Measurements from ENCODE around the gene SHISA9.
"Not testable (repeated sequence)": the region's sequence is repeated elsewhere in the genome, so short reads cannot be mapped to it uniquely, and the experiment has no call there.

The SHISA9 gene

GRCh38 chr16:12900156-12900555 is 1.2 kb upstream of the SHISA9 start:
- DNase-seq (ENCODE audit: low read depth), result no peak

DNA sequence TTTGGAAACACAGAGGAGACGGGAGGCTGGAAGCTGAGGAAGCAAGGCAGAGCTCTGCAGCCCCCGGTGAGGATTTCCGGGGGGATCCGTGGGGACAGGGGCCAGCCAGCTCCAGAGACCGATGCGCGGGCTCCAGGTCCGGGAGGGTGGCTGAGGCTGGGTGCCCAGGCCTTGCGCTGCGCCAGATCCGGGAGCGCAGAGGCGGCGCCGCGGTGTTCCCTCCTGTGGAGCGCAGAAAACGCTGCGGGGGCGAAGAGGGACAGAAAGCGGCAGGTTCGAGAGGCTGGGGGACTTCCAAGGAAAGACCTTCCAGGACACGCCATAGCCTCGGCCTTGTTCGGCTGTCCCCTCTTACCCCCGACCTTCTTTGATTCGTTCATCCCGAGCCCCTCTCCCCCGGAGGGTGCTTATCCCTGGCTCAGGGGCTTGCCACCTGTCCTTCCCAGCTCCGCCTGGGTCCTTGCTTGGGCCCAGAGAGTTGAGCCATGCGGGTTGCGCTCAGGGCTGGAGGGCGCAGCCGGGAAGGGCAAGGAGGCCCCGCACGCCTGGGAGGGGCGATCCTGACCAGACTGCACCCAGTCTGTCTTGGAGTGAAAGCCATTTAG is 697 bp upstream of the SHISA9 start:
- no peak for DNase-seq (ENCODE audit: low read depth)

GRCh38 chr16:12901204-12901596 is 198 bp upstream of the SHISA9 start:
- DNase-seq (ENCODE audit: low read depth), result no peak

- DNase-seq (ENCODE audit: low read depth), result no peak
These were observed 1.3 kb downstream of the SHISA9 start for GRCh38 chr16:12902511-12903372.

GRCh38 chr16:12903407-12904328 is 2.3 kb downstream of the SHISA9 start:
- no peak for DNase-seq (ENCODE audit: low read depth)

GRCh38 chr16:12904329-12904671 is 2.9 kb downstream of the SHISA9 start:
- DNase-seq (ENCODE audit: low read depth), result no peak

- no peak for DNase-seq (ENCODE audit: low read depth)
These were observed 4.9 kb downstream of the SHISA9 start for GRCh38 chr16:12906271-12906670.

GRCh38 chr16:12906765-12907516 is 5.5 kb downstream of the SHISA9 start:
- DNase-seq (ENCODE audit: low read depth), result no peak

GRCh38 chr16:12907670-12908233 is 6.4 kb downstream of the SHISA9 start:
- DNase-seq (ENCODE audit: low read depth), result no peak

DNA sequence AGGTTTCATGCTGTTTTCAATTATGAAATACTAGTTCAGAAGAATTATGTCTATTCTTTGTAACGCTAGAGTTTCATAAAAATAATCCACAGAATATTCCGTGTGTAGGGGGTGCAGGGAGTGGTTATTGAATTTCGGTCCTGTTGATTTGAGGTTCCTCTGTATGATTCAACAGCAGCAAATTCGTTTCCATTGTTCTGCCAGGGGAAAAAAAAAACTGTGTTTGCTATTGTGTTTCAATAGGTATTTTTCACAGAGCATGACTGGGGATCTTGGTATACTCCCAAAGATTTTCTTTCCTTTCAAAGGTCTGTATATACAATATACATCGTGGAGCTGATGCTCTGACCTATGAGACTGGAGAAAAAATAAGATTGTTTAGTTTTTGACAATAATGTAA is 15.8 kb downstream of the SHISA9 start:
- no peak for DNase-seq (ENCODE audit: low read depth)

GRCh38 chr16:12917653-12918052 is 16.3 kb downstream of the SHISA9 start:
- DNase-seq (ENCODE audit: low read depth), result no peak

DNA sequence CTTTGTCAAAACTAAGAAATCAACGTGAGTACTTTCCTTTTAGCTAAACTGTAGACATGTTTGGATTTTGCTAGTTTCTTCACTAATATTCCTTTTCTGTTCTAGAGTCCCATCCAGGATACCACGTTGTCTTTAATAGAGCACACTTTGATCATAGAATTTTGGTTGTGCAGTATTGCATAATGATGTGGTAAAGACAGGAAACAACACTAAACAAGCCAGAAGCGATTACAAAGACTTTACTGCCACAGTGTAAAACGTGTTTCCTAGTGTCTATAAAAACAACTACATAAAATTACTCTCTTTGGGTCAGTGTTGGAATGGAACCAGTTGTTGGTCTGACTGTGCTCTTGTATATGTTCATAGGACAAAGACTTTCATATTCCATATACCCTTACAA is 19.3 kb downstream of the SHISA9 start:
- no peak for DNase-seq (ENCODE audit: low read depth)

- not testable (repeated sequence) for DNase-seq (ENCODE audit: low read depth)
These were observed 22.2 kb downstream of the SHISA9 start for GRCh38 chr16:12923640-12924039.

DNA sequence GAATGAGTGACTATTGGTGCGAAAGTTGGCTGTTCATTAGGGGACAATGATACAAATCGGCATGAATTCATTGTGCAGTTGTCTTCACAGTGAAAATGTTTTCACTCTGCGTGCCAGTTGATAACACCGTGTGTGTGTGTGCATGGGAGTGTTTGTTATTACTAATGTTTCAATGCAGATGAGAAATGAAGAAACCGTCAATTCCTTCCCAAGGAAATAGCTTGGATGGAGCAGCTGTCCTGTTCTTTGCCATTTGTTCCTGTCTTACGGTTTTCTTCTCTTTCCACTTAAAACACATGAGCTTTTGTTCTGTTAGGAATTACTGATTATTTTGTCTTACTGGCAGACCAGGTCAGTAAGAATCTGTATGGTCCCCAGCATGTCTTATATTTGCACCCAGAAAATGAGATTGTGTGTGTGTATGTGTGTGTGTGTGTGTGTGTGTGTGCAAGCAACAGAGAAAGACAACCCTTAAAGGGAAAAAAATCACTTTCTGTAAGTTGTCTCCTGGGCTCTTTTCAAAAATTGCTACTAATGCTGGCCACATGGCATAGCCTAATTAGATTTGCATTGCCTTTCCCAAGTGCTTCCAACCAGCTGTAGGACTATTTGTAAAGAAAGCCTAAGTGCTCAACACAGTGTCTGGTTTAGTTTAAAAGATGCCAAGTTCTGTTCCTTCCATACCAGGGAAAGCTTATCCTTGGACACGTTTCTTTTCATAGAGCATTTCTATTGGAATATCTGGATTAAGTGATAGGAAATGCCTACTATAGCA is 23.8 kb downstream of the SHISA9 start:
- DNase-seq (ENCODE audit: low read depth), result no peak

GRCh38 chr16:12927591-12927990 is 26.2 kb downstream of the SHISA9 start:
- no peak for DNase-seq (ENCODE audit: low read depth)

DNA sequence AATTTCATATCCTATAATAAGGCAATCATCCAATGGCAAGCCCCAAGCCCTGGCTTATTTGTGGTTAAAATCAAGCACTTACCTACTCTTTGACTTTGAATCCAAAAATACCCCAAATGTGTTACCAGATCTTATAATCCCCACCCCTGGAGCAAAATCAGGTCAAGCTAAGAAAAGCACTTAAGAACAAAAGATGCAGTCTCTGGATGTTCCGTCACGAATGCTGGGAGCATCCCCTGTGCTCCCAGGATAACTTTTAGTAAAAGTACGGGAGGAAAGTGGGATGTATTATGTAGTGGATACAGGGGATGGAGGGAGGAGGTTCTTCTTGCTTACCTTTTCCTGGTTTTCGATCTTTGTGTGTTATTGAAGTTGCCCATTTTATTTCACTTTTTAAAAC is 29.5 kb downstream of the SHISA9 start:
- no peak for DNase-seq (ENCODE audit: low read depth)

GRCh38 chr16:12936391-12936790 is 35.0 kb downstream of the SHISA9 start:
- DNase-seq (ENCODE audit: low read depth), result no peak

DNA sequence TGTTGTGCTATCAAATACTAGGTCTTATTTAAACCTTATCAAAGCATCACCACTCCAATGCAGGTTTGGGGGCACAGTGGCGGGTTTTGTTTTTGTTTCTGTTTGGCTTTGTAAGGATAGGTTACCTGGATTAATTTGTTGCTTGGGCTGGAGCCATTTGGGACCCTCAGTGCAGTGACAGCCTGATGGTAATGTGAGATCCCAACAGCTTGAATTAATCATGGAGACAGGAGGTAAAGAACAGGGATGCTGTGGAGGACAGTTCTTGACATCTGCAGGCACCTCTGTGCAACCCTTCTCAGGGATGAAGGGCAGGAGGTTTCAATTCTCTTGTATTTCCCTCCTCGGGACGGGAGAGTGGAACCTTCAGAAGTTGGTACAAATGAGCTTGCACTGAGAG is 40.5 kb downstream of the SHISA9 start:
- DNase-seq (ENCODE audit: low read depth), result no peak

DNA sequence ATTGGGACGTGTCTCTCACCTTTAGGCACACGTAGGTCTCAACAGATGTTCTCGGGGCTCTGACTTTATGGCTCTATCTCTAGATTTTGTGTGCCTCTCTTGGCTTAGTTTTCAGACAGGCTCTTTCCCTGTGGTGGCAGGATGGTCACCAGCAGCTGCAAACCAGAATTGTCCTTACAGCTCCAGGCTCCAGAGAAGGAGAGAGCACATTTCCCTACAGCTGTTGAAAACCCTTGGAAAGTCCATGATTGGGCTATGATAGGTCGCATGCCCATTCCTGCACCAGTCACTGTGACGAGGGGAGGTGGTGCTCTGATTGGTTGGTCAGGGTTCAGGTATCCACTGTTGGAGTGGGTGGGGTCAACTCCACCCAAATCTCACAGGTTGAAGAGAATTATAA is 41.5 kb downstream of the SHISA9 start:
- no peak for DNase-seq (ENCODE audit: low read depth)

GRCh38 chr16:12944300-12944699 is 42.9 kb downstream of the SHISA9 start:
- DNase-seq (ENCODE audit: low read depth), result no peak

DNA sequence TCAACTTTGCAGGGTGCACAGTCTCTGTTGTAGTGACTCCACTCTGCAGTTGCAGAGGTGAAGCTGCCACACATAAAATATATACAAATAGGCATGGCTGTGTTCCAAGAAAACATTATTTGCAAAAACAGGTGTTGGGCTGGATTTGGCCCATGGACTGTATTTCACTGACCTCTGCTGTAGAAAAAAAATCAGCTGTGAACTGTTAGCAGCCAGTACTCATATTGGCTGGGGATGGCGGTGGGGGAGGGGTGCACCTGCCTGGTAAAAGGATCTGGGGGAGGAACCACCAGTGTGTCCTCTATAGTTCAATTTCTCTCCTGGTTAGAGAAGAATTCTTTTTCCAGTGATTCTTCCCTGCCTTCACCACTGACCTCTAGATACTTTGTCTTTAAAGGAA is 50.0 kb downstream of the SHISA9 start:
- DNase-seq (ENCODE audit: low read depth), result no peak
